HG02588 (cell line): ENCODE measurements around the gene AKAP13.

Experiments used
- ATAC-seq: cut with Tn5 transposase; IDR thresholded peaks from one replicate; pipeline ENCODE4 v1.9.1; 2021; ENCODE audit warnings: mild to moderate bottlenecking, moderate library complexity; ENCODE audit not compliant: unreplicated experiment

Gene AKAP13

GRCh38 chr15:85616549-85617110 lies 236.2 kb downstream of the AKAP13 start:
- ATAC-seq, result no peak

GRCh38 chr15:85618228-85618505 lies 237.8 kb downstream of the AKAP13 start:
- ATAC-seq, result no peak

DNA sequence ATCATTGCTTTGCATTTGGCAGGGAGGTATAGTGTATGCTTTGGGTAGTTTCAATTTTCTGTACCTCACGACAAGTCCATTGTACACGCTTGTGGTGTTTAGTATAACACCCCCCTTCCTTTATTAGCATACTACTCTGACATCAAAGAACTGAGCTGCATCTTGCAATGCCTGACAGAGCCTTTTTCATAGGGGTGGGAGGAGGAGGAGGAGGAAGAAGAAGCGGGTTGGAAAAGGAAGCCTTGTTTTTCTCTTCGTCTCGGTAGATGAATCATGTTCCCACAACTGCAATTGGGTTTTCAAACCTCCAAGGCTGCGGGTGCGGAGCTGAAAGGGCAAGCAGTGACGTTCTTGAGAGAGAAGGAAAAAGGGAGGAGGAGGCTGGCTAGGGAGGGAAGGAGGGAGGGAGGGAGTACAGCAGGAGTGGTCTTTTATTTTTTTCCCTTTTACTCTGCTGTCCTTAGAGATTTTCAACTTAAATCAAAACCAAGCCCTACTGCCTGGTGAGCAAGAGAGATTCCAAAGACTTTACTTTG lies 238.6 kb downstream of the AKAP13 start:
- no peak for ATAC-seq

DNA sequence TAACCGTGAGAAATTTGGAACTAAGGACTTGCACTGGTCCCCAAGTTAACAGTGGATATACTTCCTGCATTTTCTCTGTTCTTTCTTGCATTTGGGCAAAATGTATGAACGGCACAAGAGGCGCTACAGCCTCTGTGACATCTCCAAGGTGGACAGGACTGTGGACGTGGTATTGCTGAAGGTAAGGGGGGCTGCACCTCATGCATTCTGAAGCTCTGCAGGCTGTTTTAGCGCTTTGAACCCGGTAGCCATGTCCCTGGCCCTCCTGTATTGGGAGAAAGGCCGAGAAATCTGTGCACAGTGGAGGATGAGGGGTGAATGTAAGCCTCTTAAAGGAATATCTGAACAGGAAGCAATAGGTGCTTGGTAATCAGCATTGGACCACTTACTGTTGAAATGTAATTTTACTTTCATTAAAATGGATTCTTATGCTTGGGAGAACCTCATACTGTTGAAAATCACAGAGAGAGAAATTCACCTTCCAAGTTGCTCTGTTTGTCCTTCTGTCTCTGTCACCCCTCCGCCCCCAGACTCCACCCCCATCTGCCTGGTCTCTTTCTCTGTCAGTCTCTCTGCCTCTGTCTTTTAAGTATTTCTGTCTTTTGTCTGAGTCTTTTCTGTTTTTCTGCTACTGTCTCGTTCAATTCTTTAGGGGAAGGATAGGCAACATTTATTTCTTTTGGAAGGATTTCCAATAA lies 239.7 kb downstream of the AKAP13 start:
- ATAC-seq, result no peak

GRCh38 chr15:85620690-85621049 lies 240.3 kb downstream of the AKAP13 start:
- no peak for ATAC-seq

DNA sequence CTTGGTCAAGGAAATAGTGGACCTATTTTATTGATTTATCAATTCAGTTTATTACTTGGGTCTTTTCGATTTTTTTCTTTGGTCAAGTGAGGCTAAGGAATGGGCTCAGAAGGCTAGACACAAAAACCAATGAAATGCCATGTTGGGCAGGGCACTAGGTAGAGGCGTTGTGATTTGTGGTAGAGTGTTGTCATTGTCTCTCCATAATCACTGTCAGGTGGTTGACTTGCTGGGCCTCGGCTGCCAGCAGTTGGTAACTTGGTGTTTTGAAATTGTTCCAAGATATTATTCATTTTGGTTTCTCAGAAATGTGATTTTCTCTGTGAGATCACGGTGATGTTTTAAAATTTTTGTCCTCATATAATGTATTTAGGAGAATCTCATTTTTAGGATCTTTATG lies 240.7 kb downstream of the AKAP13 start:
- ATAC-seq, result no peak

DNA sequence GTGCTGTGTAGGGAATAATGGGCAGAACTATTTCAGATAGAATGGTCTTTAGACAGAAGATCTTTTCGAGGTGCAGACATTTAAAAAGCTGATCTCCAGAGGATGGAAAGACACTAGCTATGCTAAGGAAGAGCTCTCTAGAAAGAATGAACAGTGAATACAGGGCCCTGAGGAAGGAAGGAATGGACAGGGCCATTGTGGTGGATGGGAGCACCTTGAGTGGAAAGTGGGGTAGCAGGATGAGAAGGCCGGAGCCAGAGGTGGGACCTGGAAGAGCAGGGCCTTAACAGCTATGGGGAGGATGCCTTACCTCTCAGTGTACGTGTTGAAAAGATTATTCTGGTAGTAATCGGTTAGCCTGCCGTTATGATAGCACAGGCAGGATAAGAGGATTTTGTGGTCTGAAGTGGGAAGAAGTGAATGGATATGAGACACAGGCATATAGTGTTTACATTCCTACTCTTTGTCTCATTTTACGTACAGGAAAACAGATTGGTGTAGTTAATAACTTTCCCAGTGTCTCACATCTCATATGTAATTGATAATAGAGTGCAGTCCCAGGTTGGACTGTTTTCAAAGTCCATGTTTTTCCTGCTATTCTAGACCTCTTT lies 241.9 kb downstream of the AKAP13 start:
- no peak for ATAC-seq

GRCh38 chr15:85623315-85624049 lies 243.1 kb downstream of the AKAP13 start:
- no peak for ATAC-seq

GRCh38 chr15:85624291-85624801 lies 243.9 kb downstream of the AKAP13 start:
- no peak for ATAC-seq

- no peak for ATAC-seq
Observed at GRCh38 chr15:85625166-85625830, 244.9 kb downstream of the AKAP13 start.

GRCh38 chr15:85625856-85626255 lies 245.5 kb downstream of the AKAP13 start:
- no peak for ATAC-seq

DNA sequence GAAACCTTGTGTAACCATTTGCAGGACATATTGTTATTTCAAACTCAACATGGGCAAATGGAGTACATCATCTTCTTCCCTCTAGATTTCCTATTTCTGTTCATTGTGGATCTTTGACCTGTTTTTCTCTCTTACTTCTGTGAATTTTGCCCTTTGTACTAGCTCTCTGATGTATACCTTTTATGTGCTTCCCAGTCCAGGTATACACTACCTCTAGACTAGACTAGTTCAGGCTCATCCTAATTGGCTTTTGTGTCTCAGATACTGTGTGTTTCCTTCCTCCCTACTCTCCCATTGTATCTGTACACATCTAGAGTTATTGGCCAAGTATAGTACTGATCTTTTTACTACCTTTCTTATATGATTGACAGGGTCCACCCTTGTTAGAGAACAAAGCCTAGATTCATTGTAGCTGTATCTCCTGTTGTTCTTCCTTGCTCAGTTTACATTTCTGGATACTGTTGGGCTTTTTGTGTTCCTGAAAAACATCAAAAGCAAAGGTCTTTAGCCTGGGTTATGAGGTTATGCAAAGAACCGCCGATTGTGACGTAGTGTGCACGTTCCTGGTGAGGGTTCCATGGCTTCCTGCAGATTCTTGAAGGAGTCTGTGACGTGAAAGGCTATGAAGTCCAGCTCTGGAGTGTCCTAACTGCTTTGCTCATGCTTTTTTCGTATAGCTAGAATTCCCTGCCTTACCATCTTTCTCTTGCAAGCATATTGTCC lies 247.0 kb downstream of the AKAP13 start:
- ATAC-seq, result no peak

- ATAC-seq, result no peak
Observed at GRCh38 chr15:85630311-85630710, 249.9 kb downstream of the AKAP13 start.

DNA sequence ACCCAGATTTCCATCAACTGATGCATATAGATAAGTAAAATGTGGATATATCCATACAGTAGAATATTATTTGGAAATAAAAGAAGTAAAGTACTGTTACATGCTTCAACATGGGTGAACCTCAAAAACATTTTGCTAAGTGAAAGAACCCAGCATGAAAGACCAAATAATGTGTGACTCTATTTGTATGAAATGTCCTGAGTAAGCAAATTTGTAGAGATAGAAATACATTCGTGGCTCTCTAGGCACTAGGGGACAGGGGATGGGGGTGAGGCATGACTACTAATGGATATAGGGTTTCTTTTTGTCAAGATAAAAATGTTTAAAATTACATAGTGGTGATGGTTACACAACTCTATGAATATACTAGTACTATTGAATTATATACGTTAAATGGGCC lies 250.6 kb downstream of the AKAP13 start:
- no peak for ATAC-seq

DNA sequence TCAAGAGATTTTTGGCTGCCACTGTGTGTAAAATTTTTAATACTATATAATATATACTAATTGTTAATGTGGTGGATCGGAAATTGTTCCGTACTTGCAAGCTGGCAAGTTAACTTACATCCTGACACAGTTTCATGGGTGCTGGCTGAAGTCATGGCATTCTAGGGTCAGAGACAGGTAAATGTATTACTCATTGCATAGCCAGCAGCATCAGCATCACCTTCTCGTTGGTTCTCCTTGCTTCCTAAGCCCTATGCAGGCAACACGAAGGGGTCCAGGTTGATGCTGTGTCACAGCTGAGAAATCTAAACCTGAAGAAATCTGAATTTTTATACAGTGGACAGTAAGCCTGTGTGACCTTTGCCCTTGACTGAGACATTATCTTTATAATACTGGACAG lies 251.6 kb downstream of the AKAP13 start:
- no peak for ATAC-seq

- ATAC-seq, result no peak
Observed at GRCh38 chr15:85633859-85634258, 253.5 kb downstream of the AKAP13 start.

- no peak for ATAC-seq
Observed at GRCh38 chr15:85636351-85636750, 255.9 kb downstream of the AKAP13 start.

GRCh38 chr15:85639752-85640381 lies 259.5 kb downstream of the AKAP13 start:
- peak; percentile 79 for ATAC-seq

- no peak for ATAC-seq
Observed at GRCh38 chr15:85642065-85642692, 261.8 kb downstream of the AKAP13 start.

DNA sequence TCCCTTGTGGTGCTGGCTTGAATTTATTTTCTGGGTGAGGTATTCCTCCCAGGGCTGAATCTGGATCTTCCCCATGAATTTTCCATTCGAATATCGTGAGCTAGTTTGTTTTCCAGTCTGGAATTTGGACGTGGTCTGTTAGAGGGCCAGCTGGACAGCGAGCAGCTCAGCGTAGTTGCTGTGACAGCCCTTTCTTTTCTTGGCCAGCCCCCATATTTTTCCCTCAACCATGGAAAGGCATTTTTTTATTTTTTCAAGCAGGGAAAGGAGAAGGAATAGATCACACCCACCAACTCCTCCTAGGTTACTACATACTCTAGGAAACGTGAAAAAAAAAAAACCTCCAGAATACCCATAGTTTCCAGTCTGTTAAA lies 262.3 kb downstream of the AKAP13 start:
- ATAC-seq, result no peak
